GM21737 (cell line): Measurements from ENCODE around the gene EP300.

ENCODE experiments used
- ATAC-seq: cut with Tn5 transposase; IDR thresholded peaks from one replicate; pipeline ENCODE4 v1.9.1; 2021; ENCODE audit warnings: mild to moderate bottlenecking, moderate library complexity; ENCODE audit not compliant: unreplicated experiment

The EP300 gene

GRCh38 chr22:41204066-41204465, 111.7 kb downstream of the EP300 start:
- no peak for ATAC-seq

- peak; percentile 94 for ATAC-seq
Measured at GRCh38 chr22:41204992-41205900, 112.9 kb downstream of the EP300 start, which contains the start of gene L3MBTL2. TSS of gene L3MBTL2 (plus strand) at chr22:41205312. CDS start at chr22:41205363, 51 bp downstream.

GRCh38 chr22:41206719-41207118, 114.3 kb downstream of the EP300 start:
- ATAC-seq = no peak

- no peak for ATAC-seq
Measured at GRCh38 chr22:41215409-41215808, 123.0 kb downstream of the EP300 start.

GRCh38 chr22:41215926-41216325, 123.5 kb downstream of the EP300 start:
- ATAC-seq = no peak

- ATAC-seq = no peak
Measured at GRCh38 chr22:41216984-41217383, 124.6 kb downstream of the EP300 start.

GRCh38 chr22:41217553-41218157, 125.3 kb downstream of the EP300 start:
- peak; percentile 66 for ATAC-seq

- no peak for ATAC-seq
Measured at GRCh38 chr22:41222846-41223507, 130.6 kb downstream of the EP300 start.

GRCh38 chr22:41223535-41223934, 131.1 kb downstream of the EP300 start:
- ATAC-seq = no peak

GRCh38 chr22:41226723-41227655, 134.6 kb downstream of the EP300 start:
- no peak for ATAC-seq

GRCh38 chr22:41229215-41229614, 136.8 kb downstream of the EP300 start:
- no peak for ATAC-seq
